ENCODE data around the gene CMAS.

CMAS gene

GRCh38 chr12:22101749-22102243 lies 55.8 kb downstream of the CMAS start:
- TF ChIP-seq, protein P1, sequence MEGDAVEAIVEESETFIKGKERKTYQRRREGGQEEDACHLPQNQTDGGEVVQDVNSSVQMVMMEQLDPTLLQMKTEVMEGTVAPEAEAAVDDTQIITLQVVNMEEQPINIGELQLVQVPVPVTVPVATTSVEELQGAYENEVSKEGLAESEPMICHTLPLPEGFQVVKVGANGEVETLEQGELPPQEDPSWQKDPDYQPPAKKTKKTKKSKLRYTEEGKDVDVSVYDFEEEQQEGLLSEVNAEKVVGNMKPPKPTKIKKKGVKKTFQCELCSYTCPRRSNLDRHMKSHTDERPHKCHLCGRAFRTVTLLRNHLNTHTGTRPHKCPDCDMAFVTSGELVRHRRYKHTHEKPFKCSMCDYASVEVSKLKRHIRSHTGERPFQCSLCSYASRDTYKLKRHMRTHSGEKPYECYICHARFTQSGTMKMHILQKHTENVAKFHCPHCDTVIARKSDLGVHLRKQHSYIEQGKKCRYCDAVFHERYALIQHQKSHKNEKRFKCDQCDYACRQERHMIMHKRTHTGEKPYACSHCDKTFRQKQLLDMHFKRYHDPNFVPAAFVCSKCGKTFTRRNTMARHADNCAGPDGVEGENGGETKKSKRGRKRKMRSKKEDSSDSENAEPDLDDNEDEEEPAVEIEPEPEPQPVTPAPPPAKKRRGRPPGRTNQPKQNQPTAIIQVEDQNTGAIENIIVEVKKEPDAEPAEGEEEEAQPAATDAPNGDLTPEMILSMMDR (IDR thresholded peaks at IDR 0.05; ENCODE audit: control insufficient read depth, insufficient read depth, low read depth, low read length, missing control alignments) = no peak
- H3K4me3 ChIP-seq (ENCODE audit: control insufficient read depth, low read depth, low read length) = no peak overlapping the region
- peak; percentile 42 for DNase-seq (ENCODE audit: low read depth)

DNA sequence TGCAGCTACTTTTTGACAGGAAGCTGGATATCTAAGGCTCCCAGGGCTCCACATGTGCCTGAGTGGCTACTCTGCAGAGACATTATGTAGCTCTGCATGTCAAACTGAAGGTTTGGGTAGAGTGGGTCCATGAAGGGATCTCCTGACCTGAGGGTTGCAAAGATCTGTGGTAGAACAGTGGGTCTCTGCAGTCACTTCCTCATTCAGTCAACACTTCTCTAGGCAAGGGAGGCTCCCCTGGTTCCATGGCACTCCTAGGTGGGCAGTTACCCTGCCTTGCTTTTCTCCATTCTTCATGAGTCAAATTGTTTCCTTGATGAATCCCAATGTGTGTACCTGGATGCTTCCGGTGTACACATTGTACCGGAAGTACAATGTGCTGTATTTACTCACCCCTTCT lies 57.4 kb downstream of the CMAS start:
- no peak for DNase-seq (ENCODE audit: low read depth)
- H3K4me3 ChIP-seq (ENCODE audit: control insufficient read depth, low read depth, low read length) = no peak overlapping the region
- TF ChIP-seq, protein P1 (IDR thresholded peaks at IDR 0.05; ENCODE audit: control insufficient read depth, insufficient read depth, low read depth, low read length, missing control alignments) = no peak

DNA sequence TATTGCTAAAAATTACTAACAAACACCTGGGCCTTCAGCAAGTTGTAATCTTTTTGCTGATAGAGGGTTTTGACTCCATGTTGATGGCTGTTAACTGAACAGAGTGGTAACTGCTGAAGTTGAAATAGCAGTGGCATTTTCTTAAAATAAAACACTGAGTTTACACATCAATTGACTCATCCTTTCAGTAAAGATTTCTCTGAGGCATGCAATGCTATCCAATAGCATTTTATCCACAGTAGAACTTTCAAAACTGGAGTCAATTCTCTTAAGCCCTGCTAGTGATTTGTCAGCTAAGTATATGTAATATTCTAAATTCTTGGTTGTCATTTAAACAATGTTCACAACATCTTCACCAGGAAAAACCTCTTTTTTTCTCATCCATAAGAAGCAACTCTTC lies 59.5 kb downstream of the CMAS start:
- no peak overlapping the region for H3K4me3 ChIP-seq (ENCODE audit: control insufficient read depth, low read depth, low read length)
- DNase-seq (ENCODE audit: low read depth) = no peak

GRCh38 chr12:22110176-22110575 lies 64.2 kb downstream of the CMAS start:
- TF ChIP-seq, protein P1 (IDR thresholded peaks at IDR 0.05; ENCODE audit: control insufficient read depth, insufficient read depth, low read depth, low read length, missing control alignments) = no peak
- DNase-seq (ENCODE audit: low read depth) = no peak
- H3K4me3 ChIP-seq (ENCODE audit: control insufficient read depth, low read depth, low read length) = no peak overlapping the region

More for the DNA sequence above, 59.5 kb downstream of the CMAS start:
- TF ChIP-seq, protein P1 (IDR thresholded peaks at IDR 0.05; ENCODE audit: control insufficient read depth, insufficient read depth, low read depth, low read length, missing control alignments) = no peak

Data from AG09309 (cell line).